Uterus (tissue), 4 donors: ENCODE results near the gene CDH3. TPM values are rescaled to one million over a fixed set of nuclear protein-coding genes. Genes with fewer than 3 reads are reported as not detected.

Source experiments
- DNase-seq, 2 donors: peaks; one replicate each; pipeline ENCODE4 v3.0.0-alpha.2; 2019 to 2020
- H3K27ac ChIP-seq, 2 donors: fragments of 200-600 bp; sonication (generic); 1 replicate in 1 of 2; 2 replicates in 1 of 2; pipeline ENCODE4 v1.5.1; 2016 to 2018
- H3K27me3 ChIP-seq, 2 donors: fragments of 200-600 bp; sonication (generic); one replicate each; pipeline ENCODE4 v1.5.1; 2018 to 2019; ENCODE audit warnings: control low read depth in 1 of 2
- H3K36me3 ChIP-seq, 2 donors: fragments of 200-600 bp; sonication (generic); one replicate each; pipeline ENCODE4 v1.5.1; 2019; ENCODE audit warnings: control low read depth in 1 of 2
- H3K4me1 ChIP-seq, 2 donors: fragments of 200-600 bp; sonication (generic); one replicate each; pipeline ENCODE4 v1.5.1; 2018 to 2019; ENCODE audit warnings: control low read depth in 1 of 2
- H3K4me3 ChIP-seq, 2 donors: fragments of 200-600 bp; sonication (generic); 1 replicate in 1 of 2; 2 replicates in 1 of 2; pipeline ENCODE4 v1.5.1; 2018 to 2019; ENCODE audit warnings: mild to moderate bottlenecking in 1 of 2
- H3K9me3 ChIP-seq, 2 donors: fragments of 200-600 bp; sonication (generic); one replicate each; pipeline ENCODE4 v1.5.1; 2019; ENCODE audit warnings: control low read depth in 1 of 2
- CTCF ChIP-seq, 4 experiments: fragments of 200-600 bp in 2 of 4; fragments of 450-650 bp in 2 of 4; sonication (generic) in 2 of 4; IDR thresholded peaks; one replicate each; pipeline ENCODE4 v1.5.1; 2016 to 2019; ENCODE audit warnings: antibody characterized with exemption in 4 of 4, mild to moderate bottlenecking in 2 of 4, moderate library complexity in 1 of 4
- POLR2A ChIP-seq, 2 donors: fragments of 450-650 bp; IDR thresholded peaks; one replicate each; pipeline ENCODE4 v1.6.1; 2016; ENCODE audit warnings: antibody characterized with exemption in 2 of 2, mild to moderate bottlenecking in 1 of 2, moderate library complexity in 1 of 2
- intact Hi-C: fragments of 100-400 bp; cut with DNase I; formaldehyde crosslinking; loops from one replicate; pipeline ENCODE4 v1.15.1; 2023; ENCODE audit warnings: low total_unique reads
- total RNA-seq, 4 donors: library from RNA; depleted of rRNA in 3 of 4; stranded (reverse); fragments of >200 nt in 3 of 4; gene quantifications; one replicate each; pipeline versions ENCODE4 v1.1.0 to v1.2.4, GENCODE V29; 2014 to 2023
- donor health status: DM: yes; HTN: yes; CAD: no.

Gene CDH3
- total RNA-seq, result 10 to 100 TPM in 2 of 4 donors, 1 to 10 TPM in 2; 5.1 to 55.3 (median 18.9) TPM

- no peaks in the 10 kb centered on the region for H3K36me3 ChIP-seq
- peaks cover 0 to 10% of the 10 kb centered on the region in 2 donors for H3K4me1 ChIP-seq
- peak within 1 kb of the TSS; percentile 18 to 65 for H3K4me3 ChIP-seq
- peak in 1 of 2 donors; percentile 6 for TF ChIP-seq POLR2A (IDR thresholded peaks at IDR 0.05)
- TF ChIP-seq CTCF (IDR thresholded peaks at IDR 0.05), result no peak
- DNase-seq, result peak; percentile 57 to 61
- peak within 1 kb of the TSS; percentile 11 to 86 for H3K27ac ChIP-seq
- no peaks in the 10 kb centered on the region for H3K9me3 ChIP-seq
- intact Hi-C loops, result no loop called here
- H3K27me3 ChIP-seq, result no peaks in the 10 kb centered on the region
These were observed at the start of gene CDH3 for GRCh38 chr16:68644715-68645493. Gene CDH3 (plus strand): TSS chr16:68645310. CDS start chr16:68645380, 70 bp downstream.

GRCh38 chr16:68596266-68596665 lies 48.8 kb upstream of the CDH3 start:
- TF ChIP-seq CTCF (IDR thresholded peaks at IDR 0.05) (no peak), POLR2A (IDR thresholded peaks at IDR 0.05) (no peak)
- Histone ChIP-seq H3K27me3 (no peaks in the 10 kb centered on the region), H3K27ac (no peak overlapping the region), H3K9me3 (no peaks in the 10 kb centered on the region), H3K4me1 (no peaks in the 10 kb centered on the region), H3K4me3 (no peak overlapping the region), H3K36me3 (no peaks in the 10 kb centered on the region)
- no peak for DNase-seq
- intact Hi-C loops, result no loop called here

- H3K27me3 ChIP-seq, result no peaks in the 10 kb centered on the region
- TF ChIP-seq CTCF (IDR thresholded peaks at IDR 0.05) (no peak), POLR2A (IDR thresholded peaks at IDR 0.05) (no peak)
- no peak overlapping the region for H3K27ac ChIP-seq
- no peaks in the 10 kb centered on the region for H3K9me3 ChIP-seq
- DNase-seq, result no peak
- intact Hi-C loops, result no loop called here
- H3K4me3 ChIP-seq, result no peak overlapping the region
- H3K36me3 ChIP-seq, result no peaks in the 10 kb centered on the region
- no peaks in the 10 kb centered on the region for H3K4me1 ChIP-seq
These were observed 45.5 kb upstream of the CDH3 start for GRCh38 chr16:68599586-68599985.

GRCh38 chr16:68605746-68606145 lies 39.4 kb upstream of the CDH3 start:
- Histone ChIP-seq H3K36me3 (no peaks in the 10 kb centered on the region), H3K4me1 (no peaks in the 10 kb centered on the region), H3K27ac (no peak overlapping the region), H3K4me3 (no peak overlapping the region), H3K9me3 (no peaks in the 10 kb centered on the region), H3K27me3 (no peaks in the 10 kb centered on the region)
- no peak for TF ChIP-seq POLR2A (IDR thresholded peaks at IDR 0.05)
- no peak for TF ChIP-seq CTCF (IDR thresholded peaks at IDR 0.05)
- intact Hi-C loops, result no loop called here
- no peak for DNase-seq

GRCh38 chr16:68607443-68607842 lies 37.7 kb upstream of the CDH3 start:
- Histone ChIP-seq H3K4me3 (no peak overlapping the region), H3K27ac (no peak overlapping the region), H3K9me3 (no peaks in the 10 kb centered on the region), H3K27me3 (no peaks in the 10 kb centered on the region), H3K4me1 (no peaks in the 10 kb centered on the region), H3K36me3 (no peaks in the 10 kb centered on the region)
- DNase-seq, result no peak
- intact Hi-C loops, result no loop called here
- TF ChIP-seq POLR2A (IDR thresholded peaks at IDR 0.05) (no peak), CTCF (IDR thresholded peaks at IDR 0.05) (no peak)
